Stimulated activated naive CD8-positive, alpha-beta T cell treated with anti-CD3 and anti-CD28 coated beads, Interleukin-15, amount 100 ng/mL, for 72 hours (primary cell): ENCODE data around the gene SNX9.
A peak's percentile ranks its signal among the peaks of the same experiment; 100 is the strongest.

Source experiments
- ATAC-seq: fragments of 150-1000 bp; cut with Tn5 transposase; 2 replicates; pipeline ENCODE4 v1.10.0; 2021; ENCODE audit warnings: mild to moderate bottlenecking, moderate library complexity
- DNase-seq, 2 donors: peaks; one replicate each; pipeline ENCODE4 v3.0.0; 2021 to 2022
- H3K27ac Mint-ChIP-seq, 2 donors: one replicate each; pipeline ENCODE4 v1.8.0; 2022; ENCODE audit warnings: mild to moderate bottlenecking in 2 of 2, mixed read lengths in 2 of 2, moderate library complexity in 2 of 2
- H3K27me3 Mint-ChIP-seq: one replicate; pipeline ENCODE4 v1.8.0; 2022; ENCODE audit warnings: mixed read lengths
- H3K4me1 Mint-ChIP-seq: one replicate; pipeline ENCODE4 v1.8.0; 2022; ENCODE audit warnings: mild to moderate bottlenecking, mixed read lengths
- H3K4me3 Mint-ChIP-seq, 2 donors: one replicate each; pipeline ENCODE4 v1.8.0; 2022; ENCODE audit warnings: mild to moderate bottlenecking in 2 of 2, mixed read lengths in 2 of 2, moderate library complexity in 1 of 2
- H3K9me3 Mint-ChIP-seq, 2 donors: one replicate each; pipeline ENCODE4 v1.8.0; 2022; ENCODE audit warnings: mixed read lengths in 2 of 2

The SNX9 gene

GRCh38 chr6:157877149-157877548 lies 54.1 kb downstream of the SNX9 start:
- Mint-ChIP-seq H3K27me3 (no peaks in the 10 kb centered on the region), H3K4me3 (peak overlapping the region; percentile 9 to 44), H3K9me3 (peaks cover 0 to 9% of the 10 kb centered on the region in 2 donors), H3K27ac (peak overlapping the region in 1 of 2 donors; percentile 90), H3K4me1 (peaks cover 80% of the 10 kb centered on the region)
- DNase-seq: no peak
- ATAC-seq: no peak

- Mint-ChIP-seq H3K4me1 (peaks cover 82% of the 10 kb centered on the region), H3K4me3 (peak overlapping the region; percentile 9 to 44), H3K27ac (peak overlapping the region; percentile 73 to 90), H3K9me3 (peaks cover 0 to 9% of the 10 kb centered on the region in 2 donors), H3K27me3 (no peaks in the 10 kb centered on the region)
- DNase-seq (no peak), ATAC-seq (peak; percentile 58)
Observed at GRCh38 chr6:157877573-157878438, 54.8 kb downstream of the SNX9 start.

- DNase-seq (no peak), ATAC-seq (peak; percentile 83)
- peaks cover 86% of the 10 kb centered on the region for H3K4me1 Mint-ChIP-seq
- peak overlapping the region in 1 of 2 donors; percentile 63 for H3K4me3 Mint-ChIP-seq
- peaks cover 0 to 9% of the 10 kb centered on the region in 2 donors for H3K9me3 Mint-ChIP-seq
- no peaks in the 10 kb centered on the region for H3K27me3 Mint-ChIP-seq
- peak overlapping the region; percentile 88 to 96 for H3K27ac Mint-ChIP-seq
Observed at GRCh38 chr6:157879034-157879872, 56.2 kb downstream of the SNX9 start.

GRCh38 chr6:157879873-157880254 lies 56.8 kb downstream of the SNX9 start:
- peak; percentile 60 for ATAC-seq
- Mint-ChIP-seq H3K4me3 (peak overlapping the region in 1 of 2 donors; percentile 63), H3K27me3 (no peaks in the 10 kb centered on the region), H3K27ac (peak overlapping the region in 1 of 2 donors; percentile 96), H3K4me1 (peaks cover 90% of the 10 kb centered on the region), H3K9me3 (peaks cover 0 to 9% of the 10 kb centered on the region in 2 donors)
- no peak for DNase-seq

GRCh38 chr6:157880534-157880933 lies 57.5 kb downstream of the SNX9 start:
- ATAC-seq: no peak
- DNase-seq: no peak
- H3K4me3 Mint-ChIP-seq: peak overlapping the region; percentile 2 to 63
- H3K27ac Mint-ChIP-seq: peak overlapping the region in 1 of 2 donors; percentile 96
- H3K4me1 Mint-ChIP-seq: peaks cover 91% of the 10 kb centered on the region
- peaks cover 0 to 9% of the 10 kb centered on the region in 2 donors for H3K9me3 Mint-ChIP-seq
- no peaks in the 10 kb centered on the region for H3K27me3 Mint-ChIP-seq

- Mint-ChIP-seq H3K27ac (peak overlapping the region; percentile 90 to 96), H3K4me1 (peaks cover 95% of the 10 kb centered on the region)
Observed at GRCh38 chr6:157881342-157881741, 58.3 kb downstream of the SNX9 start.

GRCh38 chr6:157884756-157885155 lies 61.7 kb downstream of the SNX9 start:
- H3K27me3 Mint-ChIP-seq: no peaks in the 10 kb centered on the region
- H3K9me3 Mint-ChIP-seq: peaks cover 0 to 14% of the 10 kb centered on the region in 2 donors
- no peak for ATAC-seq

More at GRCh38 chr6:157881342-157881741, 58.3 kb downstream of the SNX9 start:
- no peak for DNase-seq
- no peaks in the 10 kb centered on the region for H3K27me3 Mint-ChIP-seq
- ATAC-seq: no peak
- H3K9me3 Mint-ChIP-seq: peaks cover 0 to 9% of the 10 kb centered on the region in 2 donors
- no peak overlapping the region for H3K4me3 Mint-ChIP-seq

GRCh38 chr6:157885211-157885788 lies 62.3 kb downstream of the SNX9 start:
- Mint-ChIP-seq H3K4me1 (peaks cover 84% of the 10 kb centered on the region), H3K27me3 (no peaks in the 10 kb centered on the region), H3K9me3 (peaks cover 0 to 12% of the 10 kb centered on the region in 2 donors), H3K4me3 (peak overlapping the region; percentile 13 to 61), H3K27ac (peak overlapping the region; percentile 95 to 96)
- ATAC-seq: peak; percentile 96
- DNase-seq: peak; percentile 46 to 75

More at GRCh38 chr6:157884756-157885155, 61.7 kb downstream of the SNX9 start:
- H3K27ac Mint-ChIP-seq: peak overlapping the region; percentile 61 to 89
- H3K4me1 Mint-ChIP-seq: peaks cover 86% of the 10 kb centered on the region
- no peak for DNase-seq
- H3K4me3 Mint-ChIP-seq: peak overlapping the region in 1 of 2 donors; percentile 61

- Mint-ChIP-seq H3K4me1 (peaks cover 85% of the 10 kb centered on the region), H3K9me3 (peaks cover 0 to 9% of the 10 kb centered on the region in 2 donors), H3K27ac (peak overlapping the region; percentile 95 to 96), H3K4me3 (peak overlapping the region; percentile 13 to 61), H3K27me3 (no peaks in the 10 kb centered on the region)
- ATAC-seq (peak; percentile 75), DNase-seq (peak in 1 of 2 donors; percentile 45)
Observed at GRCh38 chr6:157885876-157886275, 62.8 kb downstream of the SNX9 start.

GRCh38 chr6:157887892-157888291 lies 64.8 kb downstream of the SNX9 start:
- ATAC-seq (no peak), DNase-seq (no peak)
- Mint-ChIP-seq H3K27me3 (no peaks in the 10 kb centered on the region), H3K4me1 (peaks cover 86% of the 10 kb centered on the region), H3K27ac (no peak overlapping the region), H3K4me3 (no peak overlapping the region), H3K9me3 (peaks cover 0 to 5% of the 10 kb centered on the region in 2 donors)

- H3K4me1 Mint-ChIP-seq: peaks cover 65% of the 10 kb centered on the region
Observed at GRCh38 chr6:157891544-157892362, 68.7 kb downstream of the SNX9 start.

GRCh38 chr6:157892363-157892877 lies 69.4 kb downstream of the SNX9 start:
- Mint-ChIP-seq H3K27ac (peak overlapping the region in 1 of 2 donors; percentile 75), H3K27me3 (no peaks in the 10 kb centered on the region), H3K4me3 (peak overlapping the region; percentile 71 to 72), H3K9me3 (peaks cover 0 to 5% of the 10 kb centered on the region in 2 donors), H3K4me1 (peaks cover 64% of the 10 kb centered on the region)
- DNase-seq: no peak
- ATAC-seq: peak; percentile 77

More at GRCh38 chr6:157891544-157892362, 68.7 kb downstream of the SNX9 start:
- H3K27me3 Mint-ChIP-seq: no peaks in the 10 kb centered on the region
- DNase-seq (no peak), ATAC-seq (peak; percentile 29)
- peaks cover 0 to 5% of the 10 kb centered on the region in 2 donors for H3K9me3 Mint-ChIP-seq
- peak overlapping the region; percentile 37 to 89 for H3K27ac Mint-ChIP-seq
- peak overlapping the region; percentile 71 to 72 for H3K4me3 Mint-ChIP-seq

GRCh38 chr6:157893238-157893637 lies 70.2 kb downstream of the SNX9 start:
- Mint-ChIP-seq H3K4me3 (no peak overlapping the region), H3K27ac (no peak overlapping the region)
- ATAC-seq: peak; percentile 81

GRCh38 chr6:157895585-157895984 lies 72.5 kb downstream of the SNX9 start:
- no peak for DNase-seq
- H3K27me3 Mint-ChIP-seq: no peaks in the 10 kb centered on the region
- no peak overlapping the region for H3K4me3 Mint-ChIP-seq
- H3K4me1 Mint-ChIP-seq: peaks cover 66% of the 10 kb centered on the region
- H3K27ac Mint-ChIP-seq: no peak overlapping the region
- H3K9me3 Mint-ChIP-seq: no peaks in the 10 kb centered on the region
- ATAC-seq: no peak

More at GRCh38 chr6:157893238-157893637, 70.2 kb downstream of the SNX9 start:
- H3K27me3 Mint-ChIP-seq: no peaks in the 10 kb centered on the region
- peaks cover 0 to 5% of the 10 kb centered on the region in 2 donors for H3K9me3 Mint-ChIP-seq
- H3K4me1 Mint-ChIP-seq: peaks cover 64% of the 10 kb centered on the region
- no peak for DNase-seq
